Lung (tissue), 12 donors: ENCODE results near the gene KCNQ5. TPM values are rescaled to one million over a fixed set of nuclear protein-coding genes. Genes with fewer than 3 reads are reported as not detected.
A peak's percentile ranks its signal among the peaks of the same experiment; 100 is the strongest.

Experiments used
- ATAC-seq: fragments of 200-7000 bp; cut with Tn5 transposase; one replicate; pipeline ENCODE4 v1.9.1; 2020; ENCODE audit warnings: moderate number of reproducible peaks; ENCODE audit not compliant: insufficient read depth, low FRiP score
- DNase-seq, 3 donors: peaks; one replicate each; pipeline ENCODE4 v3.0.0-alpha.2; 2013 to 2017
- H3K27ac ChIP-seq, 2 donors: one replicate each; pipeline ENCODE4 v1.5.1; 2013; ENCODE audit warnings: mild to moderate bottlenecking in 2 of 2, moderate library complexity in 2 of 2, control low read depth in 1 of 2, inconsistent platforms in 1 of 2, low read depth in 1 of 2, low read length in 1 of 2
- H3K27me3 ChIP-seq, 3 donors: one replicate each; pipeline ENCODE4 v1.5.1; 2013; ENCODE audit warnings: low read length in 2 of 3; ENCODE audit not compliant: control insufficient read depth in 3 of 3, insufficient read depth in 3 of 3
- H3K36me3 ChIP-seq, 4 donors: one replicate each; pipeline ENCODE4 v1.5.1; 2013; ENCODE audit warnings: low read length in 4 of 4, mild to moderate bottlenecking in 1 of 4, moderate library complexity in 1 of 4; ENCODE audit not compliant: control insufficient read depth in 4 of 4, insufficient read depth in 4 of 4
- H3K4me1 ChIP-seq, 5 donors: one replicate each; pipeline ENCODE4 v1.5.1; 2013; ENCODE audit warnings: low read length in 5 of 5, mild to moderate bottlenecking in 2 of 5, moderate library complexity in 1 of 5; ENCODE audit not compliant: control insufficient read depth in 5 of 5, insufficient read depth in 5 of 5
- H3K4me3 ChIP-seq: one replicate; pipeline ENCODE4 v1.5.1; 2013; ENCODE audit warnings: mild to moderate bottlenecking, control low read depth, moderate library complexity
- H3K9ac ChIP-seq, 2 donors: one replicate each; pipeline ENCODE4 v1.5.1; 2013; ENCODE audit warnings: low read length in 2 of 2, control low read depth in 1 of 2; ENCODE audit not compliant: insufficient read depth in 1 of 2
- H3K9me3 ChIP-seq, 4 donors: one replicate each; pipeline ENCODE4 v1.5.1; 2013; ENCODE audit warnings: low read length in 3 of 4, mild to moderate bottlenecking in 1 of 4, moderate library complexity in 1 of 4; ENCODE audit not compliant: control insufficient read depth in 4 of 4, insufficient read depth in 3 of 4
- CTCF ChIP-seq: IDR thresholded peaks from 2 replicates; pipeline ENCODE4 v1.5.1; 2012; ENCODE audit warnings: mild to moderate bottlenecking; ENCODE audit errors: control extremely low read depth, extremely low read depth
- WGBS, 2 donors: extraction: QIAGEN DNeasy Blood & Tissue Kit; methylation state at CpG; one replicate each; pipeline ENCODE4 v1.1.7; 2013; 5-methylcytosine and 5-hydroxymethylcytosine counted together
- polyA plus RNA-seq, 2 donors: library from polyadenylated mRNA; stranded (reverse); fragments of 200-250 nt; gene quantifications; one replicate each; pipeline ENCODE4 v1.2.1, GENCODE V29; 2013
- total RNA-seq, 2 donors: library from RNA; depleted of rRNA in 1 of 2; stranded (reverse); fragments of >200 nt in 1 of 2; gene quantifications; one replicate each; pipeline ENCODE4 v1.2.1, GENCODE V29; 2014 to 2021
- donor health status: control.
- donor health status: control.
- donor health status: Bipolar disorder and iron deficiency.
- donor health status: healthy.
- donor health status: DM: yes; HTN: yes; CAD: no.

Gene KCNQ5
- total and polyA plus RNA-seq, 4 donors, result 0.12 to 5.7 (median 0.46) TPM

- WGBS, 2 donors, result 76 to 89% methylated on average over 1 of the region's 1 CpG
- Histone ChIP-seq H3K4me1 (no peaks in the 10 kb centered on the region), H3K9ac (no peak overlapping the region), H3K4me3 (no peak overlapping the region), H3K27ac (no peak overlapping the region), H3K27me3 (no peaks in the 10 kb centered on the region), H3K9me3 (no peaks in the 10 kb centered on the region), H3K36me3 (no peaks in the 10 kb centered on the region)
- DNase-seq, result no peak
- ATAC-seq, result no peak
- TF ChIP-seq CTCF, result no peak
Observed at GRCh38 chr6:72968704-72969103, 346.8 kb downstream of the KCNQ5 start.

- WGBS, 2 donors, result 63 to 83% methylated on average over 2 of the region's 2 CpGs
- no peak overlapping the region for H3K27ac ChIP-seq
- ATAC-seq, result no peak
- no peaks in the 10 kb centered on the region for H3K4me1 ChIP-seq
- no peaks in the 10 kb centered on the region for H3K36me3 ChIP-seq
- H3K4me3 ChIP-seq, result no peak overlapping the region
- no peak for TF ChIP-seq CTCF
- H3K9ac ChIP-seq, result no peak overlapping the region
- no peaks in the 10 kb centered on the region for H3K27me3 ChIP-seq
- DNase-seq, result no peak
- no peaks in the 10 kb centered on the region for H3K9me3 ChIP-seq
Observed at GRCh38 chr6:72969666-72970065, 347.8 kb downstream of the KCNQ5 start.

- no peak for TF ChIP-seq CTCF
- H3K9ac ChIP-seq, result no peak overlapping the region
- ATAC-seq, result no peak
- no peaks in the 10 kb centered on the region for H3K4me1 ChIP-seq
- no peaks in the 10 kb centered on the region for H3K36me3 ChIP-seq
- DNase-seq, result no peak
- no peaks in the 10 kb centered on the region for H3K27me3 ChIP-seq
- H3K27ac ChIP-seq, result no peak overlapping the region
- no peak overlapping the region for H3K4me3 ChIP-seq
- no peaks in the 10 kb centered on the region for H3K9me3 ChIP-seq
Observed at GRCh38 chr6:72972579-72972978, 350.7 kb downstream of the KCNQ5 start.

GRCh38 chr6:72974276-72974675 is 352.4 kb downstream of the KCNQ5 start:
- Histone ChIP-seq H3K36me3 (no peaks in the 10 kb centered on the region), H3K4me1 (no peaks in the 10 kb centered on the region), H3K4me3 (no peak overlapping the region), H3K9me3 (no peaks in the 10 kb centered on the region), H3K9ac (no peak overlapping the region), H3K27ac (no peak overlapping the region), H3K27me3 (no peaks in the 10 kb centered on the region)
- TF ChIP-seq CTCF, result no peak
- WGBS, 2 donors, result 53 to 80% methylated on average over 2 of the region's 2 CpGs
- ATAC-seq, result no peak
- DNase-seq, result peak in 2 of 3 donors; percentile 26 to 72
